Stimulated activated CD4-positive, alpha-beta T cell treated with anti-CD3 and anti-CD28 coated beads, Interleukin-4, amount 100 ng/mL, for 24 hours (primary cell): Measurements from ENCODE around the gene GRIN2C.

ENCODE experiments used
- DNase-seq: peaks from one replicate; pipeline ENCODE4 v3.0.0-alpha.2; 2020

GRIN2C gene

DNA sequence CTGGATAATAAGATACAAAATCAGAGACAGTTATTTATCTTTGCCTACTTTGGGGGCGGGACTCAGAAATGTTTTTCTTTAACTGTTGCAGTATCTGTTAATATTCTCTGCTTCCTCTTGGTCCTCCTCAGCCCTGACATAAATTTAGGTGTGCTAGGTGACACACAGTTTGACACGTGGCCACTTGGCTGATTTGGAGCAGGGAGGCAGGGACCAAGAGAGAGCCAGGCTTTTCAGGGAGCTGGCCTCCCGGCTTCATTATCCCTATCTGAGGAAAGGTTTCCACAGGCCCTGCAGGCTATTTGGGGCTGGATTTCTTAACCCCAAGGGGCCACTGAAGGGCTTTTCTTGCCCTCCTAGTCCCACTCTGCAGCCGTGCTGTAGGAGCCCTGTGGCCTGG, 63.5 kb downstream of the GRIN2C start:
- no peak for DNase-seq

DNA sequence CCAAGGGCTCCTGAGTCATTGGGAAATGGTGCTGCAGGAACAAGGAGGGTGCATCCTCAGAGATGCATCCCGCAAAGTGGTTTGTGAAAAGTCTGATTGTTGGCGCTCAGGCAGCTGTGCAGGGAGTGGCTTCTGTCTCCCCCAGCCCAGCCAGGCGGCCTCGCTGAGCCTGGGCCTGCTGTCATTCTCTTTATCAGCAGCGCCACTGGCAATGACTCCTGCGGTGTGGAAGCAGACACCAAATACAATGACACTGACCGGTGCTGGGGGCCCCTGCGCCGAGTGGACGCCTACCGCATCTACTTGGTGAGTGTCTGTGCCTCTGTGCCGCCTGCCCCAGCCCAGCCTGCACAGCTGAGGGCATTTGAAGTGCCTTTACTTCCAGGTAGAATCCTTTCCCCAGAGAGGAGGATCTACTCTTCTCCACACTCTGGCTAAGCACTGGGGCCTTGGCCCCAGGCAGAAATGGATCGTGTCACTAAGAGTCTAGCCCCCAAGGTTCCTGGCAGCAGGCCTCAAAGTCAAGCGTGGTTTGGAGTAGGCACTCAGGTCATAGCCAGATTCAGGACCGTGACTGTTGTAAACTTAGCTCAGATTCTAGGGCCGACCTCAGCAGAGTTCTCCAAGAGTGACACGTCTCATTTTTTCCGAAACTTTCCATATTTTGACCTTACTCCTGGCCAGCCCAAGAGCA, 64.2 kb downstream of the GRIN2C start:
- DNase-seq: no peak

DNA sequence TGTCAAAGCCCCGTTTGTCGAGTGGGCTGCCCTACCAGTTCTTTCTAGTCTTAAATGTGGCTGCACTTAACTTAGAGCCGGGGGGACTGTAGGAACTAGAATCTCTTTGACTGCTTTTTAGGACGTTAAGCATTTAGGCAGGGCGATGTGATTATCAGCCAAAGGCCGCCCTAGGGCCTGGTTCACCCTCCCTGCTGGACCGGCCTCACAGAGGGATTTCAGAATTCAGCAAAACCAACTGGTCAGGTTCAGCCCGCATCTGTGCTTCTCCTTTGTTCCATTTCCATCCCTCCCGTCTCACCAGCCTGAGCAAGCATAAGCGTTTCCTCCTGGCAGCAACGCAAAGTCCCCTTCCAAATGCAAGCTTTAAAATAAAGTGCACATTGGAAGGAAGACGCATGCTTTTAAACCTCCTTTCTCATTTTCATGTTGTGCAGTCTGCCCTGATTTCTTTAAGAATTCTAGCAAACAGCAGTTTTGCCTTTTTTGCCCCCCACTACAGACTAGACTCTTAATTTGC, 67.0 kb downstream of the GRIN2C start:
- no peak for DNase-seq
